Adipocyte (in vitro differentiated cells): ENCODE results near the gene CRPPA.
"Not testable (repeated sequence)": the region's sequence is repeated elsewhere in the genome, so short reads cannot be mapped to it uniquely, and the experiment has no call there.

Experiments used
- DNase-seq: peaks from one replicate; pipeline ENCODE4 v3.0.0-alpha.2; 2015; ENCODE audit warnings: low read depth
- H3K27me3 ChIP-seq: replicated peaks from 2 replicates; pipeline ENCODE4 v1.7.0; 2013; ENCODE audit warnings: mild to moderate bottlenecking, low read length, moderate library complexity; ENCODE audit not compliant: control insufficient read depth, insufficient read depth
- H3K36me3 ChIP-seq: 2 replicates; pipeline ENCODE4 v1.7.0; 2013; ENCODE audit warnings: low read length, mild to moderate bottlenecking, moderate library complexity; ENCODE audit not compliant: control insufficient read depth, insufficient read depth, severe bottlenecking
- H3K4me1 ChIP-seq: 2 replicates; pipeline ENCODE4 v1.7.0; 2013; ENCODE audit warnings: mild to moderate bottlenecking, low read length, moderate library complexity; ENCODE audit not compliant: control insufficient read depth, insufficient read depth
- H3K4me3 ChIP-seq: 2 replicates; pipeline ENCODE4 v1.7.0; 2013; ENCODE audit warnings: mild to moderate bottlenecking, low read length, moderate library complexity
- H3K9ac ChIP-seq: 2 replicates; pipeline ENCODE4 v1.7.0; 2013; ENCODE audit warnings: mild to moderate bottlenecking, low read length, moderate library complexity
- H3K9me3 ChIP-seq: 2 replicates; pipeline ENCODE4 v1.7.0; 2013; ENCODE audit warnings: mild to moderate bottlenecking, low read length, moderate library complexity; ENCODE audit not compliant: control insufficient read depth

CRPPA gene

DNA sequence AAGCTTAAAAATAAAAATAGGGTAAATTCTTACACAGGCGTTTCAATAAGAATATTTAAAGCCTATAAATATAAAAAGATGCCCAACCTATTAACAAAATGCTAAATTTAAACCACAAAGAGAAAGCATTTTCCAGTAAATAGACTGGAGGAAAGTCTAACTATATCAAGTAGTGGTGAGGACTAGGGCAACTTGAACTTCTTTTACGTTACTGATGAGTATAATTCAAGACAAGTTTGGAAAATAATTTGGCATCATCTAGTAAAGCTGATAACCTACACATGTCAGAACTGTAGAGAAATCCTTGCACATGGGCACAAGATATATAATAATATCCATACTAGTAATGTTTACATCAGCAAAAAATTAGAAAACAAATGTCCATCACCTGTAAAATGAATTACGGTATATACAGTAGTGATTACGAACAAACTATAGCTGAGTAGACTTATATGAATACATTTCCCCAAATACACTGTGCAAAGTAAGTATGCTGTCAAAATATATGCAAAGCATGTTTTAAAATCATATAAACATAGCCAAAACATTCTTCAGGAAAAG is 27.4 kb downstream of the CRPPA start:
- Histone ChIP-seq H3K4me1 (no peaks in the 10 kb centered on the region), H3K9me3 (no peaks in the 10 kb centered on the region), H3K4me3 (no peak overlapping the region), H3K27me3 (no peaks in the 10 kb centered on the region), H3K36me3 (no peaks in the 10 kb centered on the region), H3K9ac (no peak overlapping the region)
- no peak for DNase-seq

DNA sequence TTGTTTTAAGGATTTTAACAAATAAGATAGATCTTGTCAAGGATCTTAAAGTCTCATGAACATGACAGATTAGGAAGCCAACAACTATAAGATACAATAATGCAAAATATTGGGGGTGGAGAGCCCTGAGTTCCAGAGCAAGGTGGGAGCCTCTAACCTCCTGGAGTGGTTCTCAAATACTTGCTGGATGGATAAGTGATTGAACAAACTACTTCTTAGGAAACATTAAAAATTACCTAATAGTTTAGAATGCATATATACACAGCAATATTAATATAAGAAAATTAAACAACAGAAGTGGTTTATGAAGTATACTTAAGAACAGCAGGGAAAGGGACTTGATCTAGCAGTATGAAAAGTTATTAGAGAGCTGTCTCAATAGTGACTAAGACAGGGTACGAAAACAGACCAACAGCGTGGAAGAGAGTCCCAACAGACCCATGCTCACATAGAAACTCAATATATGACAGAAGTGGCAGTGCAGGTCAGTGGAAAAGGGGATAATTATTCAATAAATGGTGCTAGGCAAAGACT is 28.3 kb downstream of the CRPPA start:
- no peak overlapping the region for H3K4me3 ChIP-seq
- H3K4me1 ChIP-seq, result no peaks in the 10 kb centered on the region
- no peaks in the 10 kb centered on the region for H3K9me3 ChIP-seq
- H3K9ac ChIP-seq, result no peak overlapping the region
- no peaks in the 10 kb centered on the region for H3K36me3 ChIP-seq
- DNase-seq, result no peak
- no peaks in the 10 kb centered on the region for H3K27me3 ChIP-seq

DNA sequence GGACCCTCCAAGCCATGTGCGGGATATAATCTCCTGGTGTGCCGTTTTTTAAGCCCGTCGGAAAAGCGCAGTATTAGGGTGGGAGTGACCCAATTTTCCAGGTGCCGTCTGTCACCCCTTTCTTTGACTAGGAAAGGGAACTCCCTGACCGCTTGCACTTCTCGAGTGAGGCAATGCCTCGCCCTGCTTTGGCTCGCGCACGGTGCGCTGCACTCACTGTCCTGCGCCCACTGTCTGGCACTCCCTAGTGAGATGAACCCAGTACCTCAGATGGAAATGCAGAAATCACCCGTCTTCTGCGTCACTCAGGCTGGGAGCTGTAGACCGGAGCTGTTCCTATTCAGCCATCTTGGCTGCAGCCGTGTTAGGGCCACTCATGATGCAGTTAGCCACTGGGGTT is 37.6 kb downstream of the CRPPA start:
- H3K27me3 ChIP-seq, DNase-seq, H3K36me3 ChIP-seq, H3K9ac ChIP-seq, H3K9me3 ChIP-seq, H3K4me1 ChIP-seq, H3K4me3 ChIP-seq: not testable (repeated sequence)

DNA sequence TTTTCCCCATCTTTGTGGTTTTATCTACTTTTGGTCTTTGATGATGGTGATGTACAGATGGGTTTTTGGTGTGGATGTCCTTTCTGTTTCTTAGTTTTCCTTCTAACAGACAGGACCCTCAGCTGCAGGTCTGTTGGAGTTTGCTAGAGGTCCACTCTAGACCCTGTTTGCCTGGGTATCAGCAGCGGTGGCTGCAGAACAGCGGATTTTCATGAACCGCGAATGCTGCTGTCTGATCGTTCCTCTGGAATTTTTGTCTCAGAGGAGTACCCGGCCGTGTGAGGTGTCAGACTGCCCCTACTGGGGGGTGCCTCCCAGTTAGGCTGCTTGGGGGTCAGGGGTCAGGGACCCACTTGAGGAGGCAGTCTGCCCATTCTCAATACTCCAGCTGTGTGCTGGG is 38.2 kb downstream of the CRPPA start:
- H3K4me1 ChIP-seq, H3K9ac ChIP-seq, H3K27me3 ChIP-seq, DNase-seq, H3K36me3 ChIP-seq, H3K4me3 ChIP-seq, H3K9me3 ChIP-seq: not testable (repeated sequence)
